K562 (cell line): ENCODE results near the gene HTR3E. TPM values are rescaled to one million over a fixed set of nuclear protein-coding genes. Genes with fewer than 3 reads are reported as not detected.

Source experiments
- ARHGAP35 ChIP-seq: fragments of 450-650 bp; IDR thresholded peaks from 2 replicates; pipeline ENCODE4 v1.6.1; 2018; ENCODE audit not compliant: partially characterized antibody
- CEBPB ChIP-seq: fragments of 450-650 bp; IDR thresholded peaks from 2 replicates; pipeline ENCODE4 v1.6.1; 2016; ENCODE audit warnings: missing genetic modification characterization, missing compliant biosample characterization
- CREB3 ChIP-seq: fragments of 450-650 bp; conservative IDR thresholded peaks from 2 replicates; pipeline ENCODE4 v1.6.1; 2016; ENCODE audit warnings: missing genetic modification characterization, low read depth, mild to moderate bottlenecking, missing compliant biosample characterization, moderate library complexity
- CUX1 ChIP-seq: fragments of 200-800 bp; sonication (Bioruptor generic); IDR thresholded peaks from 2 replicates; pipeline ENCODE4 v1.6.1; 2016; ENCODE audit warnings: missing genetic modification characterization, missing compliant biosample characterization
- EP400 ChIP-seq: fragments of 450-650 bp; IDR thresholded peaks from 2 replicates; pipeline ENCODE4 v1.6.1; 2017; ENCODE audit warnings: antibody characterized with exemption, mild to moderate bottlenecking, moderate library complexity
- ERF ChIP-seq: fragments of 450-650 bp; formaldehyde crosslinking; IDR thresholded peaks from 2 replicates; pipeline ENCODE4 v1.4.0; 2020; ENCODE audit warnings: mild to moderate bottlenecking, mixed read lengths
- EWSR1 ChIP-seq: fragments of 450-650 bp; IDR thresholded peaks from 2 replicates; pipeline ENCODE4 v1.6.1; 2018; ENCODE audit warnings: borderline replicate concordance, mild to moderate bottlenecking, low read depth, moderate library complexity; ENCODE audit not compliant: partially characterized antibody
- HMBOX1 ChIP-seq: sonication (generic); IDR thresholded peaks from 2 replicates; pipeline ENCODE4 v1.6.1; 2016
- HMG20B ChIP-seq: fragments of 250-450 bp; sonication (Bioruptor Pico); IDR thresholded peaks from 2 replicates; pipeline ENCODE4 v1.5.0; 2021; ENCODE audit warnings: mild to moderate bottlenecking
- MIER1 ChIP-seq: fragments of 450-650 bp; IDR thresholded peaks from 2 replicates; pipeline ENCODE4 v1.6.1; 2016; ENCODE audit warnings: antibody characterized with exemption, mild to moderate bottlenecking, low read depth
- NFE2L1 ChIP-seq: fragments of 450-650 bp; IDR thresholded peaks from 2 replicates; pipeline ENCODE4 v1.6.1; 2016; ENCODE audit warnings: missing genetic modification characterization, low read depth, mild to moderate bottlenecking, missing compliant biosample characterization, moderate library complexity, borderline replicate concordance
- NR3C1 ChIP-seq: sonication (generic); formaldehyde crosslinking; IDR thresholded peaks from 2 replicates; pipeline ENCODE4 v1.8.1; 2022; ENCODE audit warnings: missing genetic modification reagents
- PTBP1 ChIP-seq: fragments of 200-400 bp; formaldehyde crosslinking; IDR thresholded peaks from 2 replicates; pipeline ENCODE4 v1.6.1; 2017; ENCODE audit warnings: low read depth, low read length
- TFE3 ChIP-seq: fragments of 450-650 bp; formaldehyde crosslinking; IDR thresholded peaks from 2 replicates; pipeline ENCODE4 v1.4.0; 2020; ENCODE audit warnings: mild to moderate bottlenecking, mixed read lengths
- XRCC3 ChIP-seq: fragments of 450-650 bp; IDR thresholded peaks from 2 replicates; pipeline ENCODE4 v1.6.1; 2017; ENCODE audit warnings: mild to moderate bottlenecking, moderate library complexity
- ZBTB26 ChIP-seq: fragments of 450-650 bp; formaldehyde crosslinking; IDR thresholded peaks from 2 replicates; pipeline ENCODE4 v1.4.0; 2022; ENCODE audit warnings: missing genetic modification characterization
- ZNF316 ChIP-seq: fragments of 450-650 bp; IDR thresholded peaks from 2 replicates; pipeline ENCODE4 v1.6.1; 2016
- ZNF644 ChIP-seq: fragments of 200-800 bp; sonication (Bioruptor generic); IDR thresholded peaks from 2 replicates; pipeline ENCODE4 v1.6.1; 2016; ENCODE audit warnings: low read depth, missing genetic modification characterization, missing compliant biosample characterization
- ZNF77 ChIP-seq: fragments of 250-450 bp; sonication (Bioruptor Pico); IDR thresholded peaks from 2 replicates; pipeline ENCODE4 v1.5.0; 2020
- polyA plus RNA-seq, 8 experiments: library from polyadenylated mRNA; depleted of rRNA in 4 of 8; stranded (reverse) in 5 of 8; unstranded in 3 of 8; fragments of >200 nt; fragmentation: Nextera tagmentation in 2 of 8; fragmentation: Illumina TruSeq in 1 of 8; extraction: Ambion mirVana in 2 of 8; extraction: Trizol in 1 of 8; gene quantifications; 2 replicates each; pipeline versions ENCODE4 v1.2.1 to v1.2.3, GENCODE V29; 2011 to 2014; ENCODE audit warnings: inconsistent platforms in 1 of 8, missing spikeins in 1 of 8
- total RNA-seq, 7 experiments: library from RNA; depleted of rRNA in 6 of 7; stranded (reverse); fragments of >200 nt in 6 of 7; fragmentation: Illumina TruSeq in 2 of 7; extraction: Trizol in 2 of 7; gene quantifications; 2 replicates each; pipeline versions ENCODE4 v1.2.1 to v1.2.3, GENCODE V29; 2011 to 2021; ENCODE audit warnings: low replicate concordance in 1 of 7

Gene HTR3E
- total and polyA plus RNA-seq, 9 of the 15 experiments (the other 6 are each of a cell fraction or from before 2014, with no cell fraction given) = not detected

GRCh38 chr3:184135149-184135910 lies 38.5 kb downstream of the HTR3E start, which contains the start of gene EIF2B5 (continued):
- no peak for TF ChIP-seq ARHGAP35
- no peak for TF ChIP-seq ZNF77
- TF ChIP-seq HMG20B (CRISPR knock-in tag) = no peak
- TF ChIP-seq CUX1 (CRISPR knock-in tag) = no peak
- TF ChIP-seq ZNF316 = no peak
- no peak for TF ChIP-seq NR3C1
- no peak for TF ChIP-seq CREB3 (tag)
- peak; percentile 17; the same call in 1 of the 2 replicates for TF ChIP-seq HMBOX1
- TF ChIP-seq ZNF644 (tag) = no peak
- TF ChIP-seq EWSR1 = no peak
- TF ChIP-seq XRCC3 = no peak
- peak; percentile 96 for TF ChIP-seq EP400
- TF ChIP-seq NFE2L1 (tag) = no peak
- no peak for TF ChIP-seq ZBTB26 (CRISPR knock-in tag)
- TF ChIP-seq MIER1 = no peak
- peak; percentile 75; the same call in 1 of the 2 replicates for TF ChIP-seq ERF (CRISPR knock-in tag)
- TF ChIP-seq CEBPB (tag) = no peak
- TF ChIP-seq PTBP1 = 0 out of 2 replicates have a peak, but pooled peaks have one; percentile 15
- no peak for TF ChIP-seq TFE3 (CRISPR knock-in tag)
